CD14-positive monocyte (primary cell): ENCODE measurements around the gene SCNN1B. TPM values are rescaled to one million over a fixed set of nuclear protein-coding genes. Genes with fewer than 3 reads are reported as not detected.

Source experiments
- DNase-seq, 3 donors: peaks; one replicate each; pipeline ENCODE4 v3.0.0-alpha.2; 2011 to 2022
- H2AFZ ChIP-seq: 2 replicates; pipeline ENCODE4 v1.6.0; 2012; ENCODE audit warnings: mild to moderate bottlenecking, low read depth, low read length, inconsistent platforms; ENCODE audit not compliant: insufficient read depth, poor library complexity, severe bottlenecking
- H3K27ac ChIP-seq, 2 donors: 1 replicate in 1 of 2; 2 replicates in 1 of 2; pipeline ENCODE4 v1.5.1; 2012 to 2013; ENCODE audit warnings: low read length in 2 of 2, control low read depth in 1 of 2, inconsistent platforms in 1 of 2, low read depth in 1 of 2, mild to moderate bottlenecking in 1 of 2
- H3K27me3 ChIP-seq, 2 donors: one replicate each; pipeline versions ENCODE4 v1.6.0 to v1.6.1; 2011 to 2013; ENCODE audit warnings: low read length in 2 of 2; ENCODE audit not compliant: control insufficient read depth in 2 of 2, insufficient read depth in 2 of 2
- H3K36me3 ChIP-seq, 2 donors: replicated peaks in 1 of 2; 1 replicate in 1 of 2; 2 replicates in 1 of 2; pipeline versions ENCODE4 v1.5.1 to v1.6.1; 2012 to 2013; ENCODE audit warnings: low read length in 2 of 2, control low read depth in 1 of 2, inconsistent platforms in 1 of 2, mild to moderate bottlenecking in 1 of 2; ENCODE audit not compliant: insufficient read depth in 2 of 2, control insufficient read depth in 1 of 2
- H3K4me1 ChIP-seq, 2 donors: 1 replicate in 1 of 2; 2 replicates in 1 of 2; pipeline versions ENCODE4 v1.5.1 to v1.6.1; 2012 to 2013; ENCODE audit warnings: low read length in 2 of 2, control low read depth in 1 of 2, inconsistent platforms in 1 of 2, mild to moderate bottlenecking in 1 of 2, moderate library complexity in 1 of 2; ENCODE audit not compliant: insufficient read depth in 2 of 2, control insufficient read depth in 1 of 2
- H3K4me2 ChIP-seq: replicated peaks from 2 replicates; pipeline ENCODE3; 2012; ENCODE audit warnings: low read length, moderate library complexity, mild to moderate bottlenecking; ENCODE audit not compliant: poor library complexity, severe bottlenecking; ENCODE audit errors: extremely low read depth
- H3K4me3 ChIP-seq, 3 experiments: fragments of 200-600 bp in 1 of 3; sonication (generic) in 1 of 3; replicated peaks in 1 of 3; 1 replicate in 2 of 3; 2 replicates in 1 of 3; pipeline ENCODE4 v1.5.1; 2011 to 2013; ENCODE audit warnings: low read length in 3 of 3, mild to moderate bottlenecking in 3 of 3, control low read depth in 2 of 3, low read depth in 2 of 3, inconsistent platforms in 1 of 3, moderate library complexity in 1 of 3
- H3K79me2 ChIP-seq: 2 replicates; pipeline ENCODE4 v1.6.0; 2012; ENCODE audit warnings: mild to moderate bottlenecking, control low read depth, inconsistent platforms, low read length, moderate library complexity; ENCODE audit not compliant: insufficient read depth
- H3K9ac ChIP-seq: 2 replicates; pipeline ENCODE4 v1.6.0; 2017; ENCODE audit warnings: low read length, mild to moderate bottlenecking; ENCODE audit not compliant: insufficient read depth, poor library complexity, severe bottlenecking
- H3K9me3 ChIP-seq, 2 donors: replicated peaks in 1 of 2; 1 replicate in 1 of 2; 2 replicates in 1 of 2; pipeline versions ENCODE4 v1.5.1 to v1.6.1; 2012 to 2013; ENCODE audit warnings: low read length in 2 of 2, control low read depth in 1 of 2; ENCODE audit not compliant: control insufficient read depth in 1 of 2, insufficient read depth in 1 of 2
- H4K20me1 ChIP-seq: 2 replicates; pipeline ENCODE4 v1.6.0; 2012; ENCODE audit warnings: mild to moderate bottlenecking, low read length, control low read depth, moderate library complexity; ENCODE audit not compliant: insufficient read depth
- H3K27ac Mint-ChIP-seq, 7 donors: one replicate each; pipeline ENCODE4 v1.8.0; 2020; ENCODE audit warnings: mild to moderate bottlenecking in 7 of 7, mixed read lengths in 7 of 7, moderate library complexity in 6 of 7, inconsistent platforms in 2 of 7
- H3K27me3 Mint-ChIP-seq, 3 donors: one replicate each; pipeline ENCODE4 v1.8.0; 2021 to 2022; ENCODE audit warnings: low read depth in 3 of 3, mild to moderate bottlenecking in 3 of 3, mixed read lengths in 3 of 3, moderate library complexity in 3 of 3, inconsistent platforms in 1 of 3
- H3K36me3 Mint-ChIP-seq, 2 donors: one replicate each; pipeline ENCODE4 v1.8.0; 2020; ENCODE audit warnings: mixed read lengths in 2 of 2, inconsistent platforms in 1 of 2, mild to moderate bottlenecking in 1 of 2
- H3K4me1 Mint-ChIP-seq: one replicate; pipeline ENCODE4 v1.8.0; 2020; ENCODE audit warnings: mild to moderate bottlenecking, mixed read lengths
- H3K4me3 Mint-ChIP-seq, 2 donors: one replicate each; pipeline ENCODE4 v1.8.0; 2020; ENCODE audit warnings: mild to moderate bottlenecking in 2 of 2, mixed read lengths in 2 of 2, moderate library complexity in 1 of 2
- H3K9me3 Mint-ChIP-seq, 7 donors: one replicate each; pipeline ENCODE4 v1.8.0; 2020 to 2022; ENCODE audit warnings: mixed read lengths in 7 of 7, mild to moderate bottlenecking in 6 of 7, moderate library complexity in 6 of 7, inconsistent platforms in 2 of 7
- WGBS: methylation state at CpG from one replicate; pipeline ENCODE4 v1.1.5; 2013; ENCODE audit warnings: missing lambda C conversion rate; ENCODE audit not compliant: insufficient coverage; 5-methylcytosine and 5-hydroxymethylcytosine counted together
- intact Hi-C, 2 donors: fragments of 100-400 bp; cut with micrococcal nuclease; formaldehyde crosslinking; loops; one replicate each; pipeline versions ENCODE4 v1.15.0 to v1.15.1; 2023
- polyA plus RNA-seq, 3 donors: library from polyadenylated mRNA; depleted of rRNA in 1 of 3; unstranded in 2 of 3; stranded (reverse) in 1 of 3; fragments of 300-500 nt in 2 of 3; fragments of >200 nt in 1 of 3; fragmentation: Illumina TruSeq in 2 of 3; gene quantifications; 1 replicate in 2 of 3; 2 replicates in 1 of 3; pipeline ENCODE4 v1.2.3, GENCODE V29; 2012 to 2021
- TF ChIP-seq, protein P1 (sequence below): fragments of 200-600 bp; IDR thresholded peaks from one replicate; pipeline ENCODE4 v1.8.0; 2022; ENCODE audit warnings: antibody characterized with exemption, mild to moderate bottlenecking

The SCNN1B gene
- polyA plus RNA-seq, 3 donors, result not detected

DNA sequence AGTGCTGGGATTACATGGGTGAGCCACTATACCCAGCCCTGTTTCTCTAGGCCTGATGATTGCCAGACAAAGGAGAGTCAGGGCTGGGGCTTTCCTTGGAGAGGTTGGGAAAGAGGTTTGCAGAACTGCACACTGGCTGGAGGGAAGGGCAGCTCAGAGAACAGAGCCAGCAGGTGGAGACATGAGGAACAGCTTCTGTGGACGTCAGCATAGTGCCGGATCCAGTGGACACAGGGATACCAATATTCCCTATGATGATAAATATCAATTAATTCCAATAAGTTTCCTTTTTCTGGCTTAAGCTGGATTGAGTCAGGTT, 43.2 kb upstream of the SCNN1B start:
- no peak overlapping the region for H3K4me2 ChIP-seq
- WGBS, result no CpG with 5 or more reads among the region's 2 CpGs

DNA sequence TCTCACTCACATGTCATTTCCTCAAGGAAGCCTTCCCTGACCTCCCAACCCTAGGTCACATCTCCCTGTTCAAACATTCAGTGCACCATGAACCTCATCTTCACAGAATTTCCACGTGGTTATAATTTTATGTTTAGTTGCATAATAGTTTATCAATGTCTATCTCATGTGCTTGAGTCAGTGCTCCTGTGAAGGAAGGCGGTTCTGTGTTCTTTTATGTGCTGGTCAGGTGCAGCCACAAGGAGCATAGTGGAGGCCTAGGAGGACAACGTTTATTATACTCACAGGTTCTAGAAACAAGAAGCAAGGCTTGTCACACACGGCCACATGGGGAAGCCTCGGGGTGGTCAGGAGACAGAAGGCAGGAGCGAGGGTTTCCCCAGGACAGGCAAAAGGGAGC, 34.5 kb upstream of the SCNN1B start:
- H3K4me1 ChIP-seq, result no peaks in the 10 kb centered on the region
- H3K9ac ChIP-seq, result no peak overlapping the region
- TF ChIP-seq, protein P1, sequence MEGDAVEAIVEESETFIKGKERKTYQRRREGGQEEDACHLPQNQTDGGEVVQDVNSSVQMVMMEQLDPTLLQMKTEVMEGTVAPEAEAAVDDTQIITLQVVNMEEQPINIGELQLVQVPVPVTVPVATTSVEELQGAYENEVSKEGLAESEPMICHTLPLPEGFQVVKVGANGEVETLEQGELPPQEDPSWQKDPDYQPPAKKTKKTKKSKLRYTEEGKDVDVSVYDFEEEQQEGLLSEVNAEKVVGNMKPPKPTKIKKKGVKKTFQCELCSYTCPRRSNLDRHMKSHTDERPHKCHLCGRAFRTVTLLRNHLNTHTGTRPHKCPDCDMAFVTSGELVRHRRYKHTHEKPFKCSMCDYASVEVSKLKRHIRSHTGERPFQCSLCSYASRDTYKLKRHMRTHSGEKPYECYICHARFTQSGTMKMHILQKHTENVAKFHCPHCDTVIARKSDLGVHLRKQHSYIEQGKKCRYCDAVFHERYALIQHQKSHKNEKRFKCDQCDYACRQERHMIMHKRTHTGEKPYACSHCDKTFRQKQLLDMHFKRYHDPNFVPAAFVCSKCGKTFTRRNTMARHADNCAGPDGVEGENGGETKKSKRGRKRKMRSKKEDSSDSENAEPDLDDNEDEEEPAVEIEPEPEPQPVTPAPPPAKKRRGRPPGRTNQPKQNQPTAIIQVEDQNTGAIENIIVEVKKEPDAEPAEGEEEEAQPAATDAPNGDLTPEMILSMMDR, result no peak
- no peak for DNase-seq
- Mint-ChIP-seq H3K4me1 (no peaks in the 10 kb centered on the region), H3K4me3 (no peak overlapping the region), H3K27me3 (peaks cover 0 to 9% (median 8%) of the 10 kb centered on the region in 3 donors), H3K36me3 (no peaks in the 10 kb centered on the region), H3K9me3 (peaks cover 0 to 16% (median 3%) of the 10 kb centered on the region in 7 donors), H3K27ac (no peak overlapping the region)
- no peaks in the 10 kb centered on the region for H3K36me3 ChIP-seq
- no peak overlapping the region for H3K4me3 ChIP-seq
- no peaks in the 10 kb centered on the region for H3K9me3 ChIP-seq
- 78% methylated on average over 5 of the region's 6 CpGs for WGBS
- no peaks in the 10 kb centered on the region for H3K27me3 ChIP-seq
- H2AFZ ChIP-seq, result no peak overlapping the region
- no peak overlapping the region for H3K4me2 ChIP-seq
- H3K27ac ChIP-seq, result no peak overlapping the region
- H4K20me1 ChIP-seq, result no peaks in the 10 kb centered on the region
- intact Hi-C loops, result no loop called here
- H3K79me2 ChIP-seq, result no peaks in the 10 kb centered on the region

More for the DNA sequence above, 43.2 kb upstream of the SCNN1B start:
- Mint-ChIP-seq H3K9me3 (peaks cover 0 to 13% (median 3%) of the 10 kb centered on the region in 7 donors), H3K4me3 (no peak overlapping the region), H3K27ac (no peak overlapping the region), H3K27me3 (peaks cover 3 to 18% (median 9%) of the 10 kb centered on the region in 3 donors), H3K4me1 (no peaks in the 10 kb centered on the region), H3K36me3 (no peaks in the 10 kb centered on the region)
- TF ChIP-seq, protein P1, result no peak
- Histone ChIP-seq H3K9ac (no peak overlapping the region), H3K27ac (no peak overlapping the region), H3K4me1 (no peaks in the 10 kb centered on the region), H3K27me3 (no peaks in the 10 kb centered on the region), H3K9me3 (no peaks in the 10 kb centered on the region), H3K4me3 (no peak overlapping the region), H2AFZ (no peak overlapping the region), H3K36me3 (no peaks in the 10 kb centered on the region), H4K20me1 (no peaks in the 10 kb centered on the region), H3K79me2 (no peaks in the 10 kb centered on the region)
- DNase-seq, result no peak
- intact Hi-C loops, result no loop called here
